Kidney glomerular epithelial cell (primary cell): ENCODE data around the gene OR5AC2.
A peak's percentile ranks its signal among the peaks of the same experiment; 100 is the strongest.

ENCODE experiments used
- DNase-seq: peaks from one replicate; lab custom pipeline; 2025; lab: John Stamatoyannopoulos, UW

Gene OR5AC2

GRCh38 chr3:98086873-98087272 is at the start of gene OR5AC2:
TSS of gene OR5AC2 (plus strand) at chr3:98087173. CDS start at chr3:98087173, 0 bp downstream.
- no peak for DNase-seq

GRCh38 chr3:98038286-98038685 is 48.7 kb upstream of the OR5AC2 start:
- no peak for DNase-seq

- DNase-seq = no peak
Observed at GRCh38 chr3:98038876-98039275, 48.1 kb upstream of the OR5AC2 start.

GRCh38 chr3:98039322-98040024 is 47.5 kb upstream of the OR5AC2 start:
- DNase-seq = peak; percentile 98

GRCh38 chr3:98041350-98041749 is 45.6 kb upstream of the OR5AC2 start:
- no peak for DNase-seq

- DNase-seq = no peak
Observed at GRCh38 chr3:98048586-98048985, 38.4 kb upstream of the OR5AC2 start.

GRCh38 chr3:98049271-98049670 is 37.7 kb upstream of the OR5AC2 start:
- DNase-seq = no peak

- no peak for DNase-seq
Observed at GRCh38 chr3:98056035-98056434, 30.9 kb upstream of the OR5AC2 start.

- DNase-seq = no peak
Observed at GRCh38 chr3:98057631-98058030, 29.3 kb upstream of the OR5AC2 start.

- no peak for DNase-seq
Observed at GRCh38 chr3:98058244-98058960, 28.6 kb upstream of the OR5AC2 start.

- DNase-seq = no peak
Observed at GRCh38 chr3:98068824-98069223, 18.1 kb upstream of the OR5AC2 start.

- DNase-seq = no peak
Observed at GRCh38 chr3:98070840-98071239, 16.1 kb upstream of the OR5AC2 start.

GRCh38 chr3:98073486-98073885 is 13.5 kb upstream of the OR5AC2 start:
- DNase-seq = no peak

- DNase-seq = no peak
Observed at GRCh38 chr3:98095882-98096281, 8.9 kb downstream of the OR5AC2 start.

GRCh38 chr3:98099848-98100247 is 12.9 kb downstream of the OR5AC2 start:
- no peak for DNase-seq

- DNase-seq = no peak
Observed at GRCh38 chr3:98108162-98108561, 21.2 kb downstream of the OR5AC2 start.

- no peak for DNase-seq
Observed at GRCh38 chr3:98109807-98110549, 23.0 kb downstream of the OR5AC2 start.

- no peak for DNase-seq
Observed at GRCh38 chr3:98110550-98110908, 23.6 kb downstream of the OR5AC2 start.

- DNase-seq = no peak
Observed at GRCh38 chr3:98114264-98114663, 27.3 kb downstream of the OR5AC2 start.

- no peak for DNase-seq
Observed at GRCh38 chr3:98115717-98116116, 28.7 kb downstream of the OR5AC2 start.

- no peak for DNase-seq
Observed at GRCh38 chr3:98130421-98130820, 43.4 kb downstream of the OR5AC2 start, which contains the start of gene OR5H1. TSS of gene OR5H1 (plus strand) at chr3:98130721. CDS start at chr3:98132698, 1,977 bp downstream.

- DNase-seq = no peak
Observed at GRCh38 chr3:98136631-98137030, 49.7 kb downstream of the OR5AC2 start.
